ENCODE results near the gene IL18BP.

The IL18BP gene

DNA sequence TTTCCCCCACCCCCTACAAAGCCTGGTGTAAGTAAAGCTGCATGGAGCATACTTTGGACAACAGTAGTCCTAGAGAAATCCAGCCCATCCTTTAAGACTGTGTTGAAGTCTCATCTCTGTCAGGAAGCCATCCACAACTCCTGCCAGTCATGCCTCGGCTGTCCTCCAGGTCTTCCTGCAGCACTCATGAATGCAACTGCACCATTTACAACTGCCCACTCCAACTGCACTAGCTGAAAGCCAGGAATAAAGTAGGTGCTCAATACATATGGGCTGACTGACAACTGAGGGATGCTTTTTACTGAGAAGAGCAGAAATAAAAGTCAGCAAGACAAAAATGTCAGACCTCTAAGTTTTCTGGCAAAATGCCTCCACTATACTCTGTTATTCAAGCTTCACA lies 27.4 kb downstream of the IL18BP start:
- H3K27ac ChIP-seq (ENCODE audit: low read depth in 2 of 2, low read length in 2 of 2) = no peak overlapping the region
- peaks cover 59 to 68% of the 10 kb centered on the region in 2 donors for H3K36me3 ChIP-seq (ENCODE audit: control insufficient read depth in 2 of 2, insufficient read depth in 2 of 2, low read length in 2 of 2)

DNA sequence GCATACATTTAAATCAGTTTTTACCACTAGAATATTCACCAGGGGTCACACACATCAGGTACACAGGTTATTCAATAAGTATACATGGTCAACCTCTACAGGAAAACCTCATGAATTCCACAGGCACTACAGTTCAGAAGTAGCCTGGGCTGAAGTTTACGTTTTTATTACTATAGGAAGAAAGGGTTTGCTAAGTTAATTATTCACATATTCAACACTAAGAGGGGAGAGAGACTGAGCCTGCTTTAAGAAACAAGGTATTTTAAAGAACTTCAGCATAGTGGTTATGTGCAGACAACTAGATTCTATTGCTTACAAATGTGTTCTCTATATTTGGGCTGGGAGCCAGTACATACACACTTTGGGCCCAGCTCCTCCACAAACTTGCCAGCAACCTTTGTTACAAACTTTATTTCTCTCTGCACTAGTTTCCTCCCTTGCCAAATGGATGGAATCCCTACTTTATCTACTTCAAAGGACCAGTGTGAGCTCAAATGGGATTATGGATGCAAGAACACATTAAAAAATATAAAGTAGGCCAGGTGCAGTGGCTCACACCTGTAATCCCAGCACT lies 31.9 kb downstream of the IL18BP start:
- no peak overlapping the region for H3K4me3 ChIP-seq (ENCODE audit: low read length in 2 of 2)
- H3K27me3 ChIP-seq (ENCODE audit: control insufficient read depth in 2 of 2, insufficient read depth in 2 of 2, low read length in 2 of 2) = no peaks in the 10 kb centered on the region
- H3K9me3 ChIP-seq (ENCODE audit: control insufficient read depth in 2 of 2, low read length in 2 of 2) = no peaks in the 10 kb centered on the region
- H3K4me1 ChIP-seq (ENCODE audit: control insufficient read depth in 2 of 2, insufficient read depth in 2 of 2, low read length in 2 of 2) = peaks cover 6 to 9% of the 10 kb centered on the region in 2 donors
- peaks cover 40 to 55% of the 10 kb centered on the region in 2 donors for H3K36me3 ChIP-seq (ENCODE audit: control insufficient read depth in 2 of 2, insufficient read depth in 2 of 2, low read length in 2 of 2)
- H3K9ac ChIP-seq (ENCODE audit: low read depth in 1 of 2, low read length in 2 of 2) = no peak overlapping the region
- no peak overlapping the region for H3K27ac ChIP-seq (ENCODE audit: low read depth in 2 of 2, low read length in 2 of 2)

More for the DNA sequence above, 27.4 kb downstream of the IL18BP start:
- Histone ChIP-seq H3K27me3 (ENCODE audit: control insufficient read depth in 2 of 2, insufficient read depth in 2 of 2, low read length in 2 of 2) (no peaks in the 10 kb centered on the region), H3K4me1 (ENCODE audit: control insufficient read depth in 2 of 2, insufficient read depth in 2 of 2, low read length in 2 of 2) (peaks cover 9 to 12% of the 10 kb centered on the region in 2 donors), H3K4me3 (ENCODE audit: low read length in 2 of 2) (no peak overlapping the region), H3K9ac (ENCODE audit: low read depth in 1 of 2, low read length in 2 of 2) (no peak overlapping the region), H3K9me3 (ENCODE audit: control insufficient read depth in 2 of 2, low read length in 2 of 2) (no peaks in the 10 kb centered on the region)

DNA sequence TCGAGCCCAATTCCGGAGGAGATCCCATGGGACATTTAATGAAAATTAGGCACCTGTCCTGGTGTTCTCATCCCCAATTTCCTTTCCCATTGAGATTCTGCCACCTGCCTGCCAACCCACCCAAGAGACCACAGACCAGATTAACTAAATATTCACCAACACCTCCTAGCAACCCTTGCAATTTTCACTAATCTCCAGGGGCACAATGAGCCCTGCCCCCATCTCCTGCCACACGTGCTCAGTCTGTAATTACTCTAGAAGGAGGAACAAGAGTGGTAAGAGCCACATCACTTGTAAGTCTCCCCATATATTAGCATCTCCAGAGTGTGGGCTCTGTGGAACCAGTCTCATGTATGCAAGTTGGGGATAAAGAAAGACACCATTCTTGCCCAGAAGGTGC lies 38.0 kb downstream of the IL18BP start:
- H3K4me1 ChIP-seq (ENCODE audit: control insufficient read depth in 2 of 2, insufficient read depth in 2 of 2, low read length in 2 of 2) = peaks cover 28 to 37% of the 10 kb centered on the region in 2 donors
- no peaks in the 10 kb centered on the region for H3K9me3 ChIP-seq (ENCODE audit: control insufficient read depth in 2 of 2, low read length in 2 of 2)
- no peak overlapping the region for H3K4me3 ChIP-seq (ENCODE audit: low read length in 2 of 2)
- H3K27ac ChIP-seq (ENCODE audit: low read depth in 2 of 2, low read length in 2 of 2) = no peak overlapping the region
- no peaks in the 10 kb centered on the region for H3K27me3 ChIP-seq (ENCODE audit: control insufficient read depth in 2 of 2, insufficient read depth in 2 of 2, low read length in 2 of 2)
- H3K9ac ChIP-seq (ENCODE audit: low read depth in 1 of 2, low read length in 2 of 2) = no peak overlapping the region
- peaks cover 17 to 31% of the 10 kb centered on the region in 2 donors for H3K36me3 ChIP-seq (ENCODE audit: control insufficient read depth in 2 of 2, insufficient read depth in 2 of 2, low read length in 2 of 2)

- Histone ChIP-seq H3K4me3 (ENCODE audit: low read length in 2 of 2) (peak overlapping the region in 1 of 2 donors; percentile 89), H3K27ac (ENCODE audit: low read depth in 2 of 2, low read length in 2 of 2) (peak overlapping the region; percentile 89 to 97), H3K36me3 (ENCODE audit: control insufficient read depth in 2 of 2, insufficient read depth in 2 of 2, low read length in 2 of 2) (peaks cover 11 to 26% of the 10 kb centered on the region in 2 donors), H3K9me3 (ENCODE audit: control insufficient read depth in 2 of 2, low read length in 2 of 2) (no peaks in the 10 kb centered on the region), H3K27me3 (ENCODE audit: control insufficient read depth in 2 of 2, insufficient read depth in 2 of 2, low read length in 2 of 2) (no peaks in the 10 kb centered on the region), H3K9ac (ENCODE audit: low read depth in 1 of 2, low read length in 2 of 2) (no peak overlapping the region), H3K4me1 (ENCODE audit: control insufficient read depth in 2 of 2, insufficient read depth in 2 of 2, low read length in 2 of 2) (peaks cover 39 to 48% of the 10 kb centered on the region in 2 donors)
Measured at GRCh38 chr11:72037554-72038311, 39.0 kb downstream of the IL18BP start.

DNA sequence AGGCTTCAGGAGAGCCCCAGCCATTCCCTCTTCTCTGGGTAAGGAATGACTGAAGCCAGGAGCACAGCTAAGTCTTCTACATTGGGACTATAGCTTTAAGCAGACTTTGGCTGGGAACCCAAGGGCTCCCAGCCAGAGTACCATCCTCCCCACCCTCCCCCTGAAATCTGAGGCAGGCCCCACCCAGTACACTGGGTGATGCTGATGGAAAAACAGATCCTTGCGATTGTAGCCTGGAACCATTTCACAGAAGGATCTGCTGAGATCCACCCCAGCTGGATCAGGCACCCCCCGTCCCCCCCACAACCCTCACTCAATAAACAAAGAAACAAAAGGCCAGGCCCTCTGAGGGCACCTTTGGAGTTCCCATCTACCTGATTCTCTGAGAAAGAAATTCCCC lies 39.8 kb downstream of the IL18BP start:
- H3K4me3 ChIP-seq (ENCODE audit: low read length in 2 of 2) = peak overlapping the region; percentile 78 to 89
- H3K36me3 ChIP-seq (ENCODE audit: control insufficient read depth in 2 of 2, insufficient read depth in 2 of 2, low read length in 2 of 2) = peaks cover 5 to 18% of the 10 kb centered on the region in 2 donors
- peak overlapping the region; percentile 89 to 97 for H3K27ac ChIP-seq (ENCODE audit: low read depth in 2 of 2, low read length in 2 of 2)
- H3K4me1 ChIP-seq (ENCODE audit: control insufficient read depth in 2 of 2, insufficient read depth in 2 of 2, low read length in 2 of 2) = peaks cover 42 to 51% of the 10 kb centered on the region in 2 donors
- H3K9me3 ChIP-seq (ENCODE audit: control insufficient read depth in 2 of 2, low read length in 2 of 2) = no peaks in the 10 kb centered on the region
- no peaks in the 10 kb centered on the region for H3K27me3 ChIP-seq (ENCODE audit: control insufficient read depth in 2 of 2, insufficient read depth in 2 of 2, low read length in 2 of 2)
- peak overlapping the region; percentile 84 for H3K9ac ChIP-seq (ENCODE audit: low read depth in 1 of 2, low read length in 2 of 2)

- Histone ChIP-seq H3K4me3 (ENCODE audit: low read length in 2 of 2) (peak overlapping the region; percentile 78 to 89), H3K27ac (ENCODE audit: low read depth in 2 of 2, low read length in 2 of 2) (peak overlapping the region; percentile 89 to 97), H3K36me3 (ENCODE audit: control insufficient read depth in 2 of 2, insufficient read depth in 2 of 2, low read length in 2 of 2) (peaks cover 5 to 10% of the 10 kb centered on the region in 2 donors), H3K4me1 (ENCODE audit: control insufficient read depth in 2 of 2, insufficient read depth in 2 of 2, low read length in 2 of 2) (peaks cover 42 to 51% of the 10 kb centered on the region in 2 donors), H3K27me3 (ENCODE audit: control insufficient read depth in 2 of 2, insufficient read depth in 2 of 2, low read length in 2 of 2) (no peaks in the 10 kb centered on the region), H3K9me3 (ENCODE audit: control insufficient read depth in 2 of 2, low read length in 2 of 2) (no peaks in the 10 kb centered on the region), H3K9ac (ENCODE audit: low read depth in 1 of 2, low read length in 2 of 2) (peak overlapping the region; percentile 84)
Measured at GRCh38 chr11:72039031-72039855, 40.5 kb downstream of the IL18BP start.

- H3K4me3 ChIP-seq (ENCODE audit: low read length in 2 of 2) = peak overlapping the region; percentile 78 to 89
- H3K9me3 ChIP-seq (ENCODE audit: control insufficient read depth in 2 of 2, low read length in 2 of 2) = no peaks in the 10 kb centered on the region
- peak overlapping the region; percentile 84 for H3K9ac ChIP-seq (ENCODE audit: low read depth in 1 of 2, low read length in 2 of 2)
- peaks cover 5 to 7% of the 10 kb centered on the region in 2 donors for H3K36me3 ChIP-seq (ENCODE audit: control insufficient read depth in 2 of 2, insufficient read depth in 2 of 2, low read length in 2 of 2)
- peaks cover 42 to 51% of the 10 kb centered on the region in 2 donors for H3K4me1 ChIP-seq (ENCODE audit: control insufficient read depth in 2 of 2, insufficient read depth in 2 of 2, low read length in 2 of 2)
- H3K27me3 ChIP-seq (ENCODE audit: control insufficient read depth in 2 of 2, insufficient read depth in 2 of 2, low read length in 2 of 2) = no peaks in the 10 kb centered on the region
- H3K27ac ChIP-seq (ENCODE audit: low read depth in 2 of 2, low read length in 2 of 2) = peak overlapping the region; percentile 89 to 97
Measured at GRCh38 chr11:72039856-72040401, 41.2 kb downstream of the IL18BP start.

GRCh38 chr11:72040491-72041363 lies 42.0 kb downstream of the IL18BP start:
- Histone ChIP-seq H3K9me3 (ENCODE audit: control insufficient read depth in 2 of 2, low read length in 2 of 2) (no peaks in the 10 kb centered on the region), H3K27me3 (ENCODE audit: control insufficient read depth in 2 of 2, insufficient read depth in 2 of 2, low read length in 2 of 2) (no peaks in the 10 kb centered on the region), H3K4me3 (ENCODE audit: low read length in 2 of 2) (peak overlapping the region; percentile 78 to 89), H3K9ac (ENCODE audit: low read depth in 1 of 2, low read length in 2 of 2) (peak overlapping the region; percentile 84), H3K4me1 (ENCODE audit: control insufficient read depth in 2 of 2, insufficient read depth in 2 of 2, low read length in 2 of 2) (peaks cover 42 to 51% of the 10 kb centered on the region in 2 donors), H3K27ac (ENCODE audit: low read depth in 2 of 2, low read length in 2 of 2) (peak overlapping the region; percentile 89 to 97), H3K36me3 (ENCODE audit: control insufficient read depth in 2 of 2, insufficient read depth in 2 of 2, low read length in 2 of 2) (peaks cover 2 to 4% of the 10 kb centered on the region in 2 donors)

GRCh38 chr11:72041364-72042063 lies 42.8 kb downstream of the IL18BP start:
- no peaks in the 10 kb centered on the region for H3K9me3 ChIP-seq (ENCODE audit: control insufficient read depth in 2 of 2, low read length in 2 of 2)
- H3K27me3 ChIP-seq (ENCODE audit: control insufficient read depth in 2 of 2, insufficient read depth in 2 of 2, low read length in 2 of 2) = no peaks in the 10 kb centered on the region
- peak overlapping the region; percentile 78 to 89 for H3K4me3 ChIP-seq (ENCODE audit: low read length in 2 of 2)
- H3K4me1 ChIP-seq (ENCODE audit: control insufficient read depth in 2 of 2, insufficient read depth in 2 of 2, low read length in 2 of 2) = peaks cover 42 to 49% of the 10 kb centered on the region in 2 donors
- H3K36me3 ChIP-seq (ENCODE audit: control insufficient read depth in 2 of 2, insufficient read depth in 2 of 2, low read length in 2 of 2) = no peaks in the 10 kb centered on the region
- peak overlapping the region; percentile 84 for H3K9ac ChIP-seq (ENCODE audit: low read depth in 1 of 2, low read length in 2 of 2)
- peak overlapping the region; percentile 89 to 97 for H3K27ac ChIP-seq (ENCODE audit: low read depth in 2 of 2, low read length in 2 of 2)

All from mucosa of rectum (tissue), 2 donors.